HepG2 (cell line): ENCODE results near the gene PPP6R2. TPM values are rescaled to one million over a fixed set of nuclear protein-coding genes. Genes with fewer than 3 reads are reported as not detected.

Experiments
- ATF4 ChIP-seq, 2 experiments: fragments of 450-650 bp in 1 of 2; sonication (generic) in 1 of 2; formaldehyde crosslinking; IDR thresholded peaks; 2 replicates each; pipeline versions ENCODE4 v1.5.0 to v1.8.0; 2020 to 2022; ENCODE audit warnings: mild to moderate bottlenecking in 1 of 2, missing genetic modification reagents in 1 of 2
- CCDC6 ChIP-seq: sonication (generic); formaldehyde crosslinking; IDR thresholded peaks from 2 replicates; pipeline ENCODE4 v1.8.1; 2022; ENCODE audit warnings: mild to moderate bottlenecking, missing genetic modification reagents, moderate library complexity
- FUBP1 ChIP-seq: sonication (generic); formaldehyde crosslinking; IDR thresholded peaks from 2 replicates; pipeline ENCODE4 v1.5.1; 2020; ENCODE audit warnings: missing genetic modification reagents, mild to moderate bottlenecking, borderline replicate concordance
- KAT8 ChIP-seq: IDR thresholded peaks from 2 replicates; pipeline ENCODE4 v1.6.1; 2016; ENCODE audit warnings: missing genetic modification reagents, missing compliant biosample characterization
- NFAT5 ChIP-seq: sonication (generic); formaldehyde crosslinking; IDR thresholded peaks from 2 replicates; pipeline ENCODE4 v1.4.0; 2020; ENCODE audit warnings: missing genetic modification reagents
- SMAD9 ChIP-seq: sonication (generic); formaldehyde crosslinking; IDR thresholded peaks from 2 replicates; pipeline ENCODE4 v1.5.1; 2020; ENCODE audit warnings: mild to moderate bottlenecking, missing genetic modification reagents
- TOPORS ChIP-seq: sonication (generic); formaldehyde crosslinking; IDR thresholded peaks from 2 replicates; pipeline ENCODE4 v1.8.0; 2023; ENCODE audit warnings: mild to moderate bottlenecking, missing genetic modification reagents
- polyA plus RNA-seq, 8 experiments: library from polyadenylated mRNA; depleted of rRNA in 3 of 8; stranded (reverse) in 7 of 8; unstranded in 1 of 8; fragments of >200 nt; fragmentation: Illumina TruSeq in 4 of 8; extraction: Trizol in 4 of 8; gene quantifications; 2 replicates each; pipeline versions ENCODE4 v1.2.1 to v1.2.3, GENCODE V29; 2011 to 2016; ENCODE audit warnings: low read depth in 4 of 8, missing spikeins in 1 of 8, mixed read lengths in 1 of 8; ENCODE audit not compliant: insufficient read depth in 1 of 8
- total RNA-seq, 5 experiments: library from RNA; depleted of rRNA; stranded (reverse); fragments of >200 nt; fragmentation: Illumina TruSeq; extraction: Trizol; gene quantifications; 2 replicates each; pipeline ENCODE4 v1.2.3, GENCODE V29; 2016; ENCODE audit warnings: low read depth in 1 of 5

Gene PPP6R2
- total and polyA plus RNA-seq, 2 of the 13 experiments (the other 11 are each of a cell fraction or from before 2014, with no cell fraction given): 55.0 to 102 TPM

DNA sequence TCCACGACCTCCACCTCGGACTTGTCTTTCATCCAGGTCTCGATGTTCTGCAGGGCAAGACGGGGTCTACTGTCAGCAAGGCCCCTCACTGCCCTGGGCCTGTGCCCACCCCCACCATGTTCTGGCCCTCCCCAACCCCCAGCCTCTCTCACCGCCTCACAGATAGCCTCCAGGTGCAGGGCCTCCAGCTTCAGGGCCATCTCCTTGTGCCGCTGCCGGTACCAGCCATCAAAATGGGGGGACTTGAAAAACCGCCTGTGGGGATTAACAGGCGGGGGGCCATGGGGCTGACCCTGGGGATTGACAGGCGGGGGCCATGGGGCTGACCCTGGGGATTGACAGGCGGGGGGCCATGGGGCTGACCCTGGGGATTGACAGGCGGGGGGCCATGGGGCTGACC, 30.8 kb upstream of the PPP6R2 start (continued):
- TF ChIP-seq NFAT5 (no peak), TOPORS (no peak), KAT8 (CRISPR knock-in tag) (no peak), SMAD9 (CRISPR knock-in tag) (no peak), ATF4 (CRISPR knock-in tag; IDR thresholded peaks at IDR 0.05) (no peak), CCDC6 (CRISPR knock-in tag) (no peak), FUBP1 (no peak)
